ENCODE measurements around the gene CCDC142. TPM values are rescaled to one million over a fixed set of nuclear protein-coding genes. Genes with fewer than 3 reads are reported as not detected.

The CCDC142 gene
- polyA plus RNA-seq, 1 of the 3 experiments (the other 2 are of a cell fraction) = 8.7 TPM

DNA sequence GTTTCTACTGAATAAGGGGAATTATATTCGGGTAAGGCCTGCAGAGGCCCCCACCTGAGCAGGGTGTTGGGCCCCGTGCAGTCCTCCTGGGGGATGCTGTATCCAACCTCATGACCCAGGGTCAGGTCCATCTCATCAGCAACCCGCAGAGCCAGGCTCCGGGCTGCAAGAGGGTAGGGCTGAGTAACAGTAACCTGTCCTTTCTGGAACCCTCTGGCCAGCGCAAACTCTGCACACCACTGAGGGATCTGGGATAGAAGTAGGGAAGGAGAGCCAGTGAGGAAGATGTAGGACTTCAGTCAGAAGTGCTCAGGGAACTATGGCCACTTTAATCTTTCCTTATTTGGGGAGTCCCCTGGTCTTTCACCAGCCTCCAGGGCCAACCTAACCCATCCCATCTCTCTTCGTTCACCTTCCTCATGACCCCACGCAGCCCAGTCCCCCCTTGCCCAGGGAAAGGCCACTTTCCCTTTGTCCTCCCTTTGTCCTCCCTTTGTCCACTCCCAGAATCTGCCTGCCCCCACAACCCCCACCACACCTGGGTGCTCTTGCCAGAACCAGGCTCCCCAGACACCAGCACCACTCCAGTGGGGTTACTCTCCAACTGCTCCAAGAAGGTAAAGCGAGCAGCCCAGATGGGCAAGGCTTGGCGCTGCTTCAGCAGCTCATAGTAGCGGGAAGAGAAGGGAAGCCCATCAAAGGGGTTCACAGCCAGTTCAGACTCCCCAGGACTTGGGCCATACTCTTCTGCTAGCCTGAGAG, 42.3 kb upstream of the CCDC142 start:
- TF ChIP-seq, protein P1, sequence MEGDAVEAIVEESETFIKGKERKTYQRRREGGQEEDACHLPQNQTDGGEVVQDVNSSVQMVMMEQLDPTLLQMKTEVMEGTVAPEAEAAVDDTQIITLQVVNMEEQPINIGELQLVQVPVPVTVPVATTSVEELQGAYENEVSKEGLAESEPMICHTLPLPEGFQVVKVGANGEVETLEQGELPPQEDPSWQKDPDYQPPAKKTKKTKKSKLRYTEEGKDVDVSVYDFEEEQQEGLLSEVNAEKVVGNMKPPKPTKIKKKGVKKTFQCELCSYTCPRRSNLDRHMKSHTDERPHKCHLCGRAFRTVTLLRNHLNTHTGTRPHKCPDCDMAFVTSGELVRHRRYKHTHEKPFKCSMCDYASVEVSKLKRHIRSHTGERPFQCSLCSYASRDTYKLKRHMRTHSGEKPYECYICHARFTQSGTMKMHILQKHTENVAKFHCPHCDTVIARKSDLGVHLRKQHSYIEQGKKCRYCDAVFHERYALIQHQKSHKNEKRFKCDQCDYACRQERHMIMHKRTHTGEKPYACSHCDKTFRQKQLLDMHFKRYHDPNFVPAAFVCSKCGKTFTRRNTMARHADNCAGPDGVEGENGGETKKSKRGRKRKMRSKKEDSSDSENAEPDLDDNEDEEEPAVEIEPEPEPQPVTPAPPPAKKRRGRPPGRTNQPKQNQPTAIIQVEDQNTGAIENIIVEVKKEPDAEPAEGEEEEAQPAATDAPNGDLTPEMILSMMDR (IDR thresholded peaks at IDR 0.05) = no peak
- TF ChIP-seq NRF1 (IDR thresholded peaks at IDR 0.05; ENCODE audit: low read depth, low read length) = no peak
- TF ChIP-seq, protein P2, sequence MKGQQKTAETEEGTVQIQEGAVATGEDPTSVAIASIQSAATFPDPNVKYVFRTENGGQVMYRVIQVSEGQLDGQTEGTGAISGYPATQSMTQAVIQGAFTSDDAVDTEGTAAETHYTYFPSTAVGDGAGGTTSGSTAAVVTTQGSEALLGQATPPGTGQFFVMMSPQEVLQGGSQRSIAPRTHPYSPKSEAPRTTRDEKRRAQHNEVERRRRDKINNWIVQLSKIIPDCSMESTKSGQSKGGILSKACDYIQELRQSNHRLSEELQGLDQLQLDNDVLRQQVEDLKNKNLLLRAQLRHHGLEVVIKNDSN (IDR thresholded peaks at IDR 0.05; ENCODE audit: borderline replicate concordance, low read depth) = no peak
- no peak for DNase-seq
- Histone ChIP-seq H3K9ac (no peak overlapping the region), H3F3A (replicated peaks; ENCODE audit: insufficient read depth) (peaks cover 3% of the 10 kb centered on the region), H3K4me3 (ENCODE audit: low read depth in 2 of 2, low read length in 1 of 2) (no peak overlapping the region), H3K9me2 (no peaks in the 10 kb centered on the region), H4K20me1 (ENCODE audit: insufficient read depth) (no peaks in the 10 kb centered on the region), H3K27ac (ENCODE audit: low read depth in 2 of 2, low read length in 1 of 2) (no peak overlapping the region), H3K36me3 (replicated peaks in 1 of 2; ENCODE audit: control insufficient read depth in 1 of 2, insufficient read depth in 2 of 2, low read length in 1 of 2) (peaks cover 22 to 26% of the 10 kb centered on the region in 2 experiments), H3K4me1 (ENCODE audit: control insufficient read depth in 1 of 2, insufficient read depth in 2 of 2, low read depth in 1 of 2, low read length in 1 of 2) (peaks cover 6 to 12% of the 10 kb centered on the region in 2 experiments; a peak in 3 of 4 replicates), H3K4me2 (no peak overlapping the region), H3K27me3 (ENCODE audit: insufficient read depth) (no peaks in the 10 kb centered on the region), H3K9me3 (no peaks in the 10 kb centered on the region), H2AFZ (ENCODE audit: low read depth) (no peak overlapping the region), H3K79me2 (ENCODE audit: insufficient read depth) (peaks cover 27% of the 10 kb centered on the region)
- POLR2A ChIA-PET = interaction anchor here (1.3 kb wide), 1 partner anchor 7 kb away, joined by 5 read pairs; no protein-coding TSS in a partner anchor
- 91% methylated on average over 8 of the region's 10 CpGs for WGBS (ENCODE audit: low lambda C conversion rate)
- CTCF ChIA-PET = interaction anchor here (1.3 to 1.8 kb wide), 2 partner anchors 18 to 42 kb away, joined by 5 to 7 read pairs; partner anchors contain the start of genes CCDC142, PCGF1 and TTC31

DNA sequence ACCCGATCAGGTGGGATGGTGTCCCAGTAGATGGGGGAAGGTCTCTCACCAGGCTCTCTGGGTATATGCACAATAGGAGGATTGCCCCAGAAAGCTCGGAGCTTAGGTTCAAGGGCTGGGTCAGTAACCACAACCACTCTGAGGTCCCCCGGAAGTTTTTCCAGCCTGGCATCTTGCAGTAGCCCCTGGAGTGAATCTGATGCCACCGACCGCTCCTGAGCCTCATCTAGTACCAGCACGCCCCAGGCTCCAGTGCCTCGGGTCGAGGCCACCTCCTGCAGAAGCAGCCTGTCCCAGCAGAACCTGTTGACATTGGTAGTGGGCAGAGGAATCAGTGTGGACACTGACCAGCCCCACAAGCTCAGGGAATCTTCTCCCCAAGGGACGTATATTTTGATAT, 41.2 kb upstream of the CCDC142 start:
- peaks cover 3% of the 10 kb centered on the region for H3F3A ChIP-seq (replicated peaks; ENCODE audit: insufficient read depth)
- no peaks in the 10 kb centered on the region for H3K9me2 ChIP-seq
- H3K36me3 ChIP-seq (replicated peaks in 1 of 2; ENCODE audit: control insufficient read depth in 1 of 2, insufficient read depth in 2 of 2, low read length in 1 of 2) = peaks cover 22 to 26% of the 10 kb centered on the region in 2 experiments
- peaks cover 18% of the 10 kb centered on the region for H3K79me2 ChIP-seq (ENCODE audit: insufficient read depth)
- no peak overlapping the region for H3K9ac ChIP-seq
- H3K27me3 ChIP-seq (ENCODE audit: insufficient read depth) = no peaks in the 10 kb centered on the region
- 65% methylated on average over 3 of the region's 9 CpGs for WGBS (ENCODE audit: low lambda C conversion rate)
- peaks cover 6 to 12% of the 10 kb centered on the region in 2 experiments; a peak in 3 of 4 replicates for H3K4me1 ChIP-seq (ENCODE audit: control insufficient read depth in 1 of 2, insufficient read depth in 2 of 2, low read depth in 1 of 2, low read length in 1 of 2)
- H4K20me1 ChIP-seq (ENCODE audit: insufficient read depth) = no peaks in the 10 kb centered on the region
- no peak overlapping the region for H2AFZ ChIP-seq (ENCODE audit: low read depth)
- H3K27ac ChIP-seq (ENCODE audit: low read depth in 2 of 2, low read length in 1 of 2) = no peak overlapping the region
- H3K9me3 ChIP-seq = no peaks in the 10 kb centered on the region
- ChIA-PET POLR2A (no interaction called here), CTCF (interaction anchor here (1.0 to 1.4 kb wide), 2 partner anchors 8 to 42 kb away, joined by 3 to 4 read pairs; no protein-coding TSS in a partner anchor)
- no peak overlapping the region for H3K4me3 ChIP-seq (ENCODE audit: low read depth in 2 of 2, low read length in 1 of 2)
- no peak for DNase-seq
- H3K4me2 ChIP-seq = no peak overlapping the region
- no peak for TF ChIP-seq SIN3A (IDR thresholded peaks at IDR 0.05; ENCODE audit: borderline replicate concordance, low read depth, low read length)
- TF ChIP-seq JUND (IDR thresholded peaks at IDR 0.05) = no peak
- no peak for TF ChIP-seq TEAD4 (IDR thresholded peaks at IDR 0.05; ENCODE audit: borderline replicate concordance, insufficient read depth)

Data from SK-N-SH (cell line).